RWPE2 (cell line): Measurements from ENCODE around the gene HOXA1.

Experiments used
- ATAC-seq: fragments of 200-7000 bp; cut with Tn5 transposase; 3 replicates; pipeline ENCODE4 v1.9.1; 2021; ENCODE audit warnings: low read depth
- DNase-seq: peaks from one replicate; pipeline ENCODE4 v3.0.0-alpha.2; 2020; ENCODE audit warnings: low spot score
- H3K27ac ChIP-seq: fragments of 450-650 bp; 2 replicates; pipeline ENCODE4 v1.5.1; 2017; ENCODE audit warnings: mild to moderate bottlenecking; ENCODE audit not compliant: poor library complexity, severe bottlenecking
- H3K27me3 ChIP-seq: fragments of 250-450 bp; sonication (Bioruptor Pico); 2 replicates; pipeline ENCODE4 v1.5.1; 2021; ENCODE audit warnings: mild to moderate bottlenecking, moderate library complexity; ENCODE audit not compliant: insufficient read depth, poor library complexity, severe bottlenecking
- H3K36me3 ChIP-seq: fragments of 250-450 bp; sonication (Bioruptor Pico); 2 replicates; pipeline ENCODE4 v1.5.1; 2020; ENCODE audit warnings: low read depth, mild to moderate bottlenecking, moderate library complexity
- H3K4me1 ChIP-seq: fragments of 250-450 bp; sonication (Bioruptor Pico); 2 replicates; pipeline ENCODE4 v1.5.1; 2021; ENCODE audit warnings: mild to moderate bottlenecking, moderate library complexity; ENCODE audit not compliant: insufficient read depth, poor library complexity, severe bottlenecking
- H3K4me3 ChIP-seq: fragments of 250-450 bp; sonication (Bioruptor Pico); 2 replicates; pipeline ENCODE4 v1.5.1; 2021; ENCODE audit warnings: mild to moderate bottlenecking, moderate library complexity; ENCODE audit not compliant: severe bottlenecking
- H3K9me3 ChIP-seq: fragments of 250-450 bp; sonication (Bioruptor Pico); 2 replicates; pipeline ENCODE4 v1.5.1; 2021; ENCODE audit warnings: mild to moderate bottlenecking, moderate library complexity; ENCODE audit not compliant: severe bottlenecking
- TF ChIP-seq, protein P1 (sequence below): fragments of 450-650 bp; IDR thresholded peaks from one replicate; pipeline ENCODE4 v1.5.1; 2017; ENCODE audit warnings: mild to moderate bottlenecking, moderate library complexity; ENCODE audit not compliant: poor library complexity, severe bottlenecking

HOXA1 gene

DNA sequence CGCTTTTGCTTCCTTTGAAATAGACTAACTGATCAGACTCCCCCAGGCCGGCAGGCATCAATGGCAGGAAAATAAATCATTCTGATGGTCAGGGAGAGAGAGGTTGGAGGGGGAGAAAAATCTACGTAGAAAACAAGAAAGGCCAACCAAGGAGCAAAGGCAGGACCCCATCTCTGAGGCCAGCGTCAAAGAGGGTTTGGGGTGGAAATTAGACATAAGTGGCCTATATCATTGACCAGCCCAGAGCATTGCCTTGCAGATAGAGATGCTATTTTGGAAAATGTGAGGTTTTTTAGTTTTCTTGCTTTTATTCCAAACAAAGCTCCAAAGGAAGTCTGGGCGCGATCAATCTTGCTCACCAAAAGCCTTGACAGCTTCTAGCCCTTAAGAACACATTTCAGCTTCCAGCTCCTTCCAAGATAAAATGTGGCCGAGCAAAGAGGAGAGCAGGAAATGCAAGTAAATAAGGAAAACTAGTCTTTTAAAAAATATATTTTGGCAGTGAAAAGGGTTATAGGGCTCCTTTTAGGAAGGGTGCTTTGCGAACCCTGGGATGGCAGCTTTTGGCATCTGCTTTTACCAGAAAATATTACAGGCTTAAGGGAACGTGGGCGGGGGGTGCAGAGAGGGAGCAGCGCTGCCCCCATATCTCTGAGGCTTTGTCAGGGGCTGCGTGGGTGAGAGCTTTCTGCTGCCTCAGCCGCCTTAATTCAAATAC lies 8.7 kb upstream of the HOXA1 start:
- DNase-seq (no peak), ATAC-seq (no peak)
- TF ChIP-seq, protein P1, sequence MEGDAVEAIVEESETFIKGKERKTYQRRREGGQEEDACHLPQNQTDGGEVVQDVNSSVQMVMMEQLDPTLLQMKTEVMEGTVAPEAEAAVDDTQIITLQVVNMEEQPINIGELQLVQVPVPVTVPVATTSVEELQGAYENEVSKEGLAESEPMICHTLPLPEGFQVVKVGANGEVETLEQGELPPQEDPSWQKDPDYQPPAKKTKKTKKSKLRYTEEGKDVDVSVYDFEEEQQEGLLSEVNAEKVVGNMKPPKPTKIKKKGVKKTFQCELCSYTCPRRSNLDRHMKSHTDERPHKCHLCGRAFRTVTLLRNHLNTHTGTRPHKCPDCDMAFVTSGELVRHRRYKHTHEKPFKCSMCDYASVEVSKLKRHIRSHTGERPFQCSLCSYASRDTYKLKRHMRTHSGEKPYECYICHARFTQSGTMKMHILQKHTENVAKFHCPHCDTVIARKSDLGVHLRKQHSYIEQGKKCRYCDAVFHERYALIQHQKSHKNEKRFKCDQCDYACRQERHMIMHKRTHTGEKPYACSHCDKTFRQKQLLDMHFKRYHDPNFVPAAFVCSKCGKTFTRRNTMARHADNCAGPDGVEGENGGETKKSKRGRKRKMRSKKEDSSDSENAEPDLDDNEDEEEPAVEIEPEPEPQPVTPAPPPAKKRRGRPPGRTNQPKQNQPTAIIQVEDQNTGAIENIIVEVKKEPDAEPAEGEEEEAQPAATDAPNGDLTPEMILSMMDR = no peak
- no peaks in the 10 kb centered on the region for H3K9me3 ChIP-seq
- H3K36me3 ChIP-seq = peaks cover 11% of the 10 kb centered on the region
- no peaks in the 10 kb centered on the region for H3K27me3 ChIP-seq
- no peak overlapping the region for H3K4me3 ChIP-seq
- no peak overlapping the region for H3K27ac ChIP-seq
- peaks cover 3% of the 10 kb centered on the region for H3K4me1 ChIP-seq

DNA sequence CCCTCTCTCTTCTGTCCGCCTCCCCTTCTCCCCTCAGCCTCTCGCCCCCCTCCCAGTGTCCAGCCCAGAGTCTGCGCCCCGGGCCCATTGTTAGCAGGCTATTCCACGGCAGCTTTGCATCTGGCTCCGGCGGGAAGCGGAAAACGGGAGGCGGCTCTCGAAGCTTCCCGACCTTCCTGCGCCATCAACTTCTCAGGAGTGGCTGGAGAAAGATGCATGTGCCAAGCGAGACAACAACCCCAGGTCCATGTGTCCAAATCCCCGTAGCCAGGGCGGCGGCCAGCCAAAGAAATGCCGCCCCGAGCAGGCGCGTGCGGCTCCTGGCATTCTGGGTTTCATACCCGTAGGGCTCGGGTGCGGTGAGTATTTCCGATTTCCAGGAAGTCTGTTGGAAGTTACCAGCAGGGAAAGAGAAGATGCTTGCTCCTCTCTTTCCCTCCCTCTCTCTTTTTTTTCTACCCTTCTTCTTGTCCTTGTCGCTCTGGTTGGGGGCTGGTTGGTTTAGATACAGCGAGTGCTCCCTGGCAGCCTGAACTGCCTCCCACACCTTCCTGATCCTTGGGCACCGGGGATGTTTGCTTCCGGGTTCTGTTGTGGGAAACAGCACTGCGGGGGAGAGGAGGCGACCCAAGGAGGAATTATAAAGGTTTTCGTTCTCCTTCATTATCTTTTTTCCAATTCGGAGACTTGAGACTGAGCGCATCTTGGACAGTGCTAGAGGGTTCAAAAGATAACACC lies 7.9 kb upstream of the HOXA1 start:
- H3K36me3 ChIP-seq = peaks cover 16% of the 10 kb centered on the region
- no peak for DNase-seq
- no peak overlapping the region for H3K4me3 ChIP-seq
- no peak overlapping the region for H3K27ac ChIP-seq
- TF ChIP-seq, protein P1 = no peak
- H3K9me3 ChIP-seq = no peaks in the 10 kb centered on the region
- no peaks in the 10 kb centered on the region for H3K27me3 ChIP-seq
- no peak for ATAC-seq
- H3K4me1 ChIP-seq = peaks cover 7% of the 10 kb centered on the region

DNA sequence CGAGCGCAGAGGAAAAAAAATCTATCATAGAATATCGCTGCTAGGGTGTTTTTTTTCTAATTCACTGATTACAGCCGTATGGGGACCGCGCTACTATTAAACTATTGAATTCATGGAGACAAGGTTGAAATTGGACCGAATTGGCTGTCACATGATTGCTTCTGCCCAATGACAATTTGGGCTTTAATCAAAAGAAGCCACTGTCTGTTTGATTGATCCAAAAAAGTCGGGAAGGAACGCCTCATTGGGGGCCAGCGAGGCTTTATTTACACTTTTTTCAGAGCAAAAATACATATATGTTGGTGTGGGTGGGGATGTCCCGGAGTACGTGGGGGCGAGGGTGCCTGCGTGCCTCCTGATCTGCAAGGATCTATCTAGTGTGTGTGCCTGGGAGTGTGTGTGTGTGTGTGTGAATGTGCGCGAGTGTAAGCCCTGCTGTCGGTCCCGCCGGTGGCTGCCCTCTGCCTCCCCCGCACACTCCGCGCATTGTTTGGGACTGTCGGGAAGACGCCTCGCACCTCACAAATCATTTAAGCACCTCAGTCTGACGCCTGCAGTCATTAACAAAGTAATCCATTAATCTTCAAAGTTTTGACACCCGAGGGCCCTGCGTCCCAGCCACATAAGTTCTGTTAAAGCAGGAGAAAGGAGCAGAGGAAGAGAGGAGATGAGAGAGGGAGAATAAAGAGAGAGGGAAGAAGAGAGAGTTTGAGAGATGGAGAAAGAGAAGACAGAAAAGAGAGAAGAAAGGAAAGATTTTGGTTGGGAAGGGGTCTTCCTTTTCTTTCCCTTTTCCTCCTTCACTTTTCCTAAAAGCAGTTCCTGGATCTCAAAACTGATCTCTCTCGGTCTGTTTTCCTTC lies 7.0 kb upstream of the HOXA1 start, which contains the start of gene HOXA2:
Gene HOXA2 (minus strand): TSS at position 103 of the 862 bp plus-strand sequence. CDS start 183 bp downstream, outside the sequence.
- DNase-seq (no peak), ATAC-seq (no peak)
- Histone ChIP-seq H3K36me3 (peaks cover 16% of the 10 kb centered on the region), H3K4me1 (peaks cover 7% of the 10 kb centered on the region), H3K9me3 (no peaks in the 10 kb centered on the region), H3K27me3 (no peaks in the 10 kb centered on the region), H3K27ac (no peak within 1 kb of the TSS), H3K4me3 (no peak within 1 kb of the TSS)
- TF ChIP-seq, protein P1 = no peak

DNA sequence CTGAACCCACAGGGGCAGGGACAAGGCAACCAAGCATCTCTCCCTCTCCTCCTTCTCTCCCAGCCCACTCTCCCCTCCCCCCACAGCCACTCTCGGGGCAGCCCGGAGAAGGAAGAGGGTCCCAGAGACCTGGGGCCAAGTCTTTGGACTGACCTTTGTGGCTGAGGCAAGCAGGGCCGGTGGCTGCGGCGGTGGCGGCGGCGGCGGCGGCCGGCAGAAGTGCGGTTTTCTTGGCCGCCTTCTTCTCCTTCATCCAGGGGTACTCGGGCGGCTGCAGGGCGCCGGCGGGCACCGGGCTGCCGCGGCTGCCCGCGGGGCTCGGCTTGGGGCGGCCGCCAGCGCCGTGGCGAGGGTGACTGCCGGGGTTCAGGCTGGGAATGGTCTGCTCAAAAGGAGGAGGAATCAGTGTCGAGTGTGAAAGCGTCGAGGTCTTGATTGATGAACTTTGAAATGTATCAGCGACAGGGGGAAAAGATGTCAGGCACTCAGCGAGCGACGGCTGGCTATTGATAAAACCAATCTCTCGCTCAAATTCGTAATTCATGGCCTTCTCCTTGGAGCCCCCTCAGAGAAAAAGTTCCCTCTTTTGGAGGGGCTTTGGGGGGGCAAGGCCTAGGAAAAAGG lies 6.3 kb upstream of the HOXA1 start:
- Histone ChIP-seq H3K4me3 (no peak overlapping the region), H3K36me3 (peaks cover 16% of the 10 kb centered on the region), H3K27me3 (no peaks in the 10 kb centered on the region), H3K4me1 (peaks cover 7% of the 10 kb centered on the region), H3K9me3 (no peaks in the 10 kb centered on the region), H3K27ac (no peak overlapping the region)
- no peak for DNase-seq
- no peak for ATAC-seq
- TF ChIP-seq, protein P1 = no peak
